ENCODE data around the gene CLEC16A. TPM values are rescaled to one million over a fixed set of nuclear protein-coding genes. Genes with fewer than 3 reads are reported as not detected.

CLEC16A gene
- total and polyA plus RNA-seq, 3 experiments from 2014 or later: 18.6 to 38.2 (median 38.1) TPM

- Mint-ChIP-seq H3K4me1 (peaks cover 0 to 6% (median 5%) of the 10 kb centered on the region in 3 donors), H3K36me3 (peaks cover 58 to 90% (median 61%) of the 10 kb centered on the region in 3 donors), H3K9me3 (peaks cover 4 to 41% (median 30%) of the 10 kb centered on the region in 5 donors), H3K27ac (no peak overlapping the region), H3K27me3 (no peaks in the 10 kb centered on the region), H3K4me3 (no peak overlapping the region)
- Histone ChIP-seq H3K4me3 (ENCODE audit: low read length) (no peak overlapping the region), H3K36me3 (ENCODE audit: insufficient read depth, low read length) (peaks cover 31% of the 10 kb centered on the region), H3K4me1 (ENCODE audit: insufficient read depth, low read length) (no peaks in the 10 kb centered on the region), H3K27me3 (ENCODE audit: insufficient read depth, low read length, poor library complexity, severe bottlenecking) (no peaks in the 10 kb centered on the region), H3K27ac (ENCODE audit: low read depth, low read length) (no peak overlapping the region), H3K9me3 (ENCODE audit: low read length) (peaks cover 7% of the 10 kb centered on the region)
- no peak for DNase-seq
- ChIA-PET POLR2A (no interaction called here), CTCF (no interaction called here)
Measured at GRCh38 chr16:11029948-11030347, 85.6 kb downstream of the CLEC16A start.

- H3K4me3 ChIP-seq (ENCODE audit: low read length): no peak overlapping the region
- ChIA-PET POLR2A (no interaction called here), CTCF (no interaction called here)
- peaks cover 4% of the 10 kb centered on the region for H3K9me3 ChIP-seq (ENCODE audit: low read length)
- no peak overlapping the region for H3K27ac ChIP-seq (ENCODE audit: low read depth, low read length)
- Mint-ChIP-seq H3K27ac (no peak overlapping the region), H3K4me3 (no peak overlapping the region), H3K9me3 (peaks cover 4 to 32% (median 22%) of the 10 kb centered on the region in 5 donors), H3K4me1 (peaks cover 0 to 6% (median 5%) of the 10 kb centered on the region in 3 donors), H3K36me3 (peaks cover 47 to 89% (median 52%) of the 10 kb centered on the region in 3 donors), H3K27me3 (no peaks in the 10 kb centered on the region)
- H3K36me3 ChIP-seq (ENCODE audit: insufficient read depth, low read length): peaks cover 24% of the 10 kb centered on the region
- DNase-seq: no peak
- no peaks in the 10 kb centered on the region for H3K27me3 ChIP-seq (ENCODE audit: insufficient read depth, low read length, poor library complexity, severe bottlenecking)
- no peaks in the 10 kb centered on the region for H3K4me1 ChIP-seq (ENCODE audit: insufficient read depth, low read length)
Measured at GRCh38 chr16:11030990-11031510, 86.7 kb downstream of the CLEC16A start.

DNA sequence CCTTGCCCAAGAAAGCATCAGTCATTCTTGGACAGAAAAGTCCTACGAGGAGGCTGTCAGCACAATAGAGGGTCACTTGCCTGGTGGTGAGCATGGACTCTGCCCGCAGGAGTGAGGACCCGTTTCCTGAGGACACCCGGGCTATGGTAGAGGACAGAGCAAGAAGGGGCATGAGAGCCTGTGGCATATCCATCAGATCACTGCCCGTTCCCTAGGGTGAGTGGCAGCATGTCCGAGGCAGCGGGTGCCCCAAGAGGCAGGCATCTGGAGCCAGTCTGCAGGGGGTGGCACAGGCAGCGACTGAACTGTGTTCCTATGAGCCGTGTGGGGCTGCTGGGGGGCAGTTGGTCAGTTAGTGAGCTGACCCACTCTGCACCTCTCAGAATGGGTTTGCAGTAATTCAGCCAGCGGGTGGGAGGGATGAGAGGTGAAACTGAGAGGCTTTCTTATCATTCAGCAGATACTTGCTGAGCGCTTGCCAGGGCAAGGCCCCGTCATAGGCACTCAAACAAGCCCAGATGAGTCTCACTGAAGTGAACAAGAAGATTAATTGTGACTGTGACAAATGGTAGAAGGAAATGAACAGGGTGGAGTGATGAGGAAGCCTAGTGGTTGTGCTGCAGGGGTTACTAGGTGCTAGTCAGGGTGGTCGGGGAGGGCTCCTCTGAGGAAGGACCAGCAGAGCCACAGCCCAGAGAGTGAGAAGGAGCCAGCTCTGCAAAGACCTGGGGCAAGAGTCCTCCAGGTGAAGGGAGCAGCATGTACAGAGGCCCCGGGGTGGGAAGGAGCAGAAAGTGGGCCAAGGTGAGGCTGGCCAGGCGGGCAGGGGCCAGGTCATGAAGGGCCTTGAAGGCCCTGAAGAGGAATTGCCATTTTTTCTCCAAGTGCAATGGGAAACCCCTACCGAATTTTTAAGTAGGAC lies 87.9 kb downstream of the CLEC16A start:
- H3K4me1 ChIP-seq (ENCODE audit: insufficient read depth, low read length): no peaks in the 10 kb centered on the region
- peaks cover 0 to 6% (median 5%) of the 10 kb centered on the region in 3 donors for H3K4me1 Mint-ChIP-seq
- H3K27ac ChIP-seq (ENCODE audit: low read depth, low read length): peak overlapping the region; percentile 16
- H3K4me3 Mint-ChIP-seq: no peak overlapping the region
- ChIA-PET CTCF (no interaction called here), POLR2A (no interaction called here)
- H3K36me3 ChIP-seq (ENCODE audit: insufficient read depth, low read length): peaks cover 20% of the 10 kb centered on the region
- H3K9me3 Mint-ChIP-seq: peaks cover 1 to 20% (median 14%) of the 10 kb centered on the region in 5 donors
- peaks cover 35 to 88% (median 40%) of the 10 kb centered on the region in 3 donors for H3K36me3 Mint-ChIP-seq
- DNase-seq: no peak
- peak overlapping the region in 2 of 8 donors; percentile 66 to 77 for H3K27ac Mint-ChIP-seq
- H3K9me3 ChIP-seq (ENCODE audit: low read length): no peaks in the 10 kb centered on the region
- no peak overlapping the region for H3K4me3 ChIP-seq (ENCODE audit: low read length)
- no peaks in the 10 kb centered on the region for H3K27me3 ChIP-seq (ENCODE audit: insufficient read depth, low read length, poor library complexity, severe bottlenecking)
- no peaks in the 10 kb centered on the region for H3K27me3 Mint-ChIP-seq

DNA sequence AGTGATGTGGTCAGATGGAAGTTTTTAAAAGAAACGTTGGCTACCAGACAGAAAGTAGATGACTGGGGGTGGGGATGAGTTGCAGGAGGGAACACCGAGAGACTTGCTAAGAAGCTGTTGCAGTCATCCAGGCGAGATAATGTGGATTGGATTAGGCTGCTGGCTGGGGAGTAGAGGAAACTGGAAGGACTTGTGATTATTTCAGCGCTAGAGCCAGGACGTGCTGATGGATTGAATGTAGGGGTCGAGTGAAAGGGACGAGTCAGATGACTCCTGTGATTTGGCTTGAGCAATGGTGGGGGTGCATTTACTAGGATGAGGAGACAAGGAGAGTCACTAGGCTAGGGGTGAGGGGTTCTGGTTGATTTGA lies 88.5 kb downstream of the CLEC16A start:
- H3K36me3 ChIP-seq (ENCODE audit: insufficient read depth, low read length): peaks cover 20% of the 10 kb centered on the region
- H3K9me3 ChIP-seq (ENCODE audit: low read length): no peaks in the 10 kb centered on the region
- Mint-ChIP-seq H3K36me3 (peaks cover 29 to 87% (median 36%) of the 10 kb centered on the region in 3 donors), H3K4me3 (no peak overlapping the region), H3K27me3 (no peaks in the 10 kb centered on the region), H3K4me1 (peaks cover 0 to 6% (median 5%) of the 10 kb centered on the region in 3 donors), H3K9me3 (peaks cover 1 to 14% (median 14%) of the 10 kb centered on the region in 5 donors), H3K27ac (peak overlapping the region in 1 of 8 donors; percentile 70)
- H3K4me1 ChIP-seq (ENCODE audit: insufficient read depth, low read length): no peaks in the 10 kb centered on the region
- DNase-seq: no peak
- no peak overlapping the region for H3K27ac ChIP-seq (ENCODE audit: low read depth, low read length)
- H3K4me3 ChIP-seq (ENCODE audit: low read length): no peak overlapping the region
- POLR2A ChIA-PET: no interaction called here
- CTCF ChIA-PET: no interaction called here
- no peaks in the 10 kb centered on the region for H3K27me3 ChIP-seq (ENCODE audit: insufficient read depth, low read length, poor library complexity, severe bottlenecking)

DNA sequence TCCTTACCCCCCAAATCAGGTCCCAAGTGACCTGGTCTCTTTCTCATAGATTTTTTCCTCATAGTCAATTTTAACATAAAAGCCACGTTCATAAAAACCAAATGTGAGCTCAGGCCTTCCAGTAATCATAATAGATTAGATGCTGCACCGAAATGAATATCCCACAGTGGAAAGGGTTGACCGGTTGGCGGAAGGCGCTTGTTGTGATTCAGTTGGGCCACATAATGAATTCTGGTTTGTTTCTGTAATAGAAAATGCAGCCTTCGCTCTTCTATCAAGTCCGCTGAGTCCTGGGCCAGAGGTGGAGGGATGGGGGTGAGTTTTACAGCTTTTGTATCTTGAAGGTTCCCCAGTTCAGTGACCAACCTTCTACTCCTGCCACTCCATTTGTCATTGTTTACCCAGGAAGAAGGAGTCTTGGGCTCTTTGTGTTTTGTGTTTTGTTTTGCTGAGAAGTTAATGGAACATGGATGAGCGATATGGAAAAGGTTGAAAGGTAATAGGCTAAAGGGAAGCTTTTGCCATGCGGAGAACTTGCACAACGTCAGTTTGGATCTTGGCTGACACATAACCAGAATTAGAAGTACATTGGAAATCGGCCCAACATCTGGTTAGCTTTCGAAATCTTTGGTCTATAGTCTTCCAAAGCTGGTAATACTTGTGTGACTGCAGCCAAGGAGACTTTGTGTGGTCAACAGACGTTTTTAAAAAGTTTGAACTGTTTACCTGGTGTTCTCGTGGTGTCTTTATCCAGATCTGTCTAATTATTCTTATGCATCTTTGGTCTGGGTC lies 89.5 kb downstream of the CLEC16A start:
- peaks cover 19 to 87% (median 32%) of the 10 kb centered on the region in 3 donors for H3K36me3 Mint-ChIP-seq
- H3K4me1 ChIP-seq (ENCODE audit: insufficient read depth, low read length): no peaks in the 10 kb centered on the region
- DNase-seq: no peak
- H3K4me3 ChIP-seq (ENCODE audit: low read length): no peak overlapping the region
- CTCF ChIA-PET: no interaction called here
- no peaks in the 10 kb centered on the region for H3K27me3 ChIP-seq (ENCODE audit: insufficient read depth, low read length, poor library complexity, severe bottlenecking)
- H3K4me3 Mint-ChIP-seq: no peak overlapping the region
- H3K9me3 ChIP-seq (ENCODE audit: low read length): no peaks in the 10 kb centered on the region
- no peak overlapping the region for H3K27ac ChIP-seq (ENCODE audit: low read depth, low read length)
- peaks cover 20% of the 10 kb centered on the region for H3K36me3 ChIP-seq (ENCODE audit: insufficient read depth, low read length)
- H3K9me3 Mint-ChIP-seq: peaks cover 1 to 8% (median 7%) of the 10 kb centered on the region in 5 donors
- H3K27ac Mint-ChIP-seq: peak overlapping the region in 3 of 8 donors; percentile 1 to 17 (median 8)
- POLR2A ChIA-PET: no interaction called here
- no peaks in the 10 kb centered on the region for H3K27me3 Mint-ChIP-seq
- H3K4me1 Mint-ChIP-seq: peaks cover 0 to 6% (median 5%) of the 10 kb centered on the region in 3 donors

GRCh38 chr16:11034481-11034931 lies 90.1 kb downstream of the CLEC16A start:
- no peak for DNase-seq
- no peak overlapping the region for H3K27ac ChIP-seq (ENCODE audit: low read depth, low read length)
- no peaks in the 10 kb centered on the region for H3K27me3 ChIP-seq (ENCODE audit: insufficient read depth, low read length, poor library complexity, severe bottlenecking)
- H3K36me3 ChIP-seq (ENCODE audit: insufficient read depth, low read length): peaks cover 20% of the 10 kb centered on the region
- POLR2A ChIA-PET: no interaction called here
- Mint-ChIP-seq H3K4me1 (peaks cover 0 to 6% (median 5%) of the 10 kb centered on the region in 3 donors), H3K4me3 (no peak overlapping the region), H3K27ac (no peak overlapping the region), H3K36me3 (peaks cover 13 to 86% (median 30%) of the 10 kb centered on the region in 3 donors), H3K9me3 (peaks cover 0 to under 1% (median under 1%) of the 10 kb centered on the region in 5 donors), H3K27me3 (no peaks in the 10 kb centered on the region)
- no peaks in the 10 kb centered on the region for H3K9me3 ChIP-seq (ENCODE audit: low read length)
- no peaks in the 10 kb centered on the region for H3K4me1 ChIP-seq (ENCODE audit: insufficient read depth, low read length)
- CTCF ChIA-PET: no interaction called here
- H3K4me3 ChIP-seq (ENCODE audit: low read length): no peak overlapping the region

- POLR2A ChIA-PET: no interaction called here
- no peak overlapping the region for H3K27ac Mint-ChIP-seq
- H3K36me3 Mint-ChIP-seq: peaks cover 7 to 86% (median 32%) of the 10 kb centered on the region in 3 donors
Measured at GRCh38 chr16:11035096-11035495, 90.7 kb downstream of the CLEC16A start.

More at GRCh38 chr16:11035096-11035495, 90.7 kb downstream of the CLEC16A start:
- Histone ChIP-seq H3K36me3 (ENCODE audit: insufficient read depth, low read length) (peaks cover 20% of the 10 kb centered on the region), H3K27ac (ENCODE audit: low read depth, low read length) (no peak overlapping the region), H3K27me3 (ENCODE audit: insufficient read depth, low read length, poor library complexity, severe bottlenecking) (no peaks in the 10 kb centered on the region), H3K4me3 (ENCODE audit: low read length) (no peak overlapping the region), H3K4me1 (ENCODE audit: insufficient read depth, low read length) (no peaks in the 10 kb centered on the region), H3K9me3 (ENCODE audit: low read length) (no peaks in the 10 kb centered on the region)
- Mint-ChIP-seq H3K4me1 (peaks cover 0 to 6% (median 5%) of the 10 kb centered on the region in 3 donors), H3K4me3 (no peak overlapping the region), H3K27me3 (no peaks in the 10 kb centered on the region), H3K9me3 (no peaks in the 10 kb centered on the region)
- CTCF ChIA-PET: no interaction called here
- no peak for DNase-seq
